HG03354 (cell line): ENCODE measurements around the gene GRIK3.

ENCODE experiments used
- ATAC-seq: cut with Tn5 transposase; IDR thresholded peaks from one replicate; pipeline ENCODE4 v1.9.1; 2021; ENCODE audit warnings: mild to moderate bottlenecking; ENCODE audit not compliant: unreplicated experiment, poor library complexity, severe bottlenecking

Gene GRIK3

DNA sequence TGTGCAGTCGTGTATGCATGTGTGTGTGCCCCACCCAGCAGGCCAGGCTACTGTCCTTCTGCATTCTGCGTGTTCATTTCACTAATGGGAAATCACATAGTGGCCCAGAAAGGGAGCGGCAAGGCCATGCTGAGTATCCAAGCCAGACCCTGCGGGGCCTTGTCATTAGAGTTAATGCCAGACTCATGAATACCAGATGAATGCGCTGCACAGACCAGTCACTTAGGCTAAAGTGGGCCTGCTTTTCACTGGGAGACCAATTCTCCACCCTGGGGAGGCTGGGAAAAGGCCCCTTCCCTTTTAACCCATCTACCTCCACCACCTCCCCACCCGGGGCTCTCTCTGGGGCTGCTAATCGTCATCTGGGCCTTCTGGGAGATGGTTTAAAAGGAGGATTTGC is 17.0 kb upstream of the GRIK3 start:
- no peak for ATAC-seq

DNA sequence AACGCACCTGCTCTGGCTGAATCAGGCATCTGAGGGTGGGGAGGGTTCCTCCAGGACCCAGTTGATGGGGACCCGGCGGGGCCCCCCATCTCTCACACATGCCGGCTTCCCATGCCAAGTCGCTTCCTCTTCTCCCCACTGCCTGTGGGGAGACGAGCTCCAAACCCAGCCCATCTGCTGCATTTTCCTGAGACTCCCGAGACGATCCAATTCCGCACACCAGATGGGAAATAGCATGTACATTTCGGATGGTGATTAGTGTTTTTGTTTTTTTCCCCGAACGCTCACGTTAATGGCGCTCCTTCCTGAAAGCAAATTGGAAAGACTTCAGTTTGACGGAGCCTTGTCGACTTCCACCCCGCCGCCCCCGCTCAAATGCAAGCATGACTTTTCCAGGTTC is 13.2 kb upstream of the GRIK3 start:
- ATAC-seq = no peak

DNA sequence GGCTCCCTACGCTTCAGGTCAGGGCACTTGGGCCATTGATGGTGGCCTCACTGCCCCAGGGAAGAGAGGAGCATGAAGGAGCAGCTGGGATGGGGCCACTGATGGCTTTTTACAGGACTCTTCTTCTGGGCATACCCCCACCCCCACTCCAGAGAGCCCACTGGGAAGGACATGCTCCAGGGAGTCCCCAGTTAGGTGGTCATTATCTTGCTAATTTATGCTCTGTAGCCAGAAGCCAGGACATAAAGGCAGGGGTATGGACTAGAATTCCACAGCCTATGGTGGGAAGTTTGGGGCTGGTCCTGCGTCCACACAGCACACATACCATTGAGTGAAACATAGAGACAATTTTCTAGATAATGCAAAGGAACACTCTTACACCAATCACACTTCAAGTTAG is 8.8 kb upstream of the GRIK3 start:
- no peak for ATAC-seq

DNA sequence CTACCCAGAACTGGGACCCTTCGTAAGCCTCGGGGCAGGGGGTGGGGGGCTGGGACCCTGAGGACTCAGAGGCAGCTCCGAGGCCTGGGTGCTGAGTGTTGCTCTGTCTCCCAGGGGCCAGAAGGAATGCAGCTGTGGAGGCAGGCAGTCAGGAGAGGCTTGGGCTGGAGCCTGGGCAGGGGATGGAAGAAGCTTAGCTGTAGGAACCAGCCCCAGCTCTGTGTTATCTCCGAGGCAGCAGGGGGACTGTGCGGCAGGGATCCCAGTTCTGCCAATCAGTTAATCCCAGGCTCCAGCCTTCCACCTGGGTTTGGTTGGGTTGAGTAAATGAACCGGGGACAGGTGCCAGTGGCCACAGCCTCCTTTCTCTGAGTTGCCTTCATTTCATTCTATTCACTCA is 8.2 kb upstream of the GRIK3 start:
- ATAC-seq = no peak

DNA sequence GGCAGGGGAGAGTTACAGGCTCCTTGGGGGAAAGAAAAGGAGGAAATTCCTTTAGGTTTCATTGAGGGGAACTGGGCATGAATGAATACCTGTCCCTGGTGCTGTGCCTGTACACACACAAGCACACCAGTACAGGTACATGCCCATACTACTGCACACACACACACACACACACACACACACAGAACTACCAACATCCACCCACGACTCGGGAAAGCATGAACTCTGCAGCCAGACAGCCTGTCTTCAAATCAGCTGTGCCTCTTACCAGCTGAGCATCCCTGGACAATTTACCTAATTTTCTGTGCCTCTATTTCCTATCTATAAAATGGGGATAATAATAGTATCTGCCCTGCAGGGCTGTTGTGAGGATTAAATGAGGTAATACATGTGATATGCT is 7.2 kb upstream of the GRIK3 start:
- ATAC-seq = no peak

DNA sequence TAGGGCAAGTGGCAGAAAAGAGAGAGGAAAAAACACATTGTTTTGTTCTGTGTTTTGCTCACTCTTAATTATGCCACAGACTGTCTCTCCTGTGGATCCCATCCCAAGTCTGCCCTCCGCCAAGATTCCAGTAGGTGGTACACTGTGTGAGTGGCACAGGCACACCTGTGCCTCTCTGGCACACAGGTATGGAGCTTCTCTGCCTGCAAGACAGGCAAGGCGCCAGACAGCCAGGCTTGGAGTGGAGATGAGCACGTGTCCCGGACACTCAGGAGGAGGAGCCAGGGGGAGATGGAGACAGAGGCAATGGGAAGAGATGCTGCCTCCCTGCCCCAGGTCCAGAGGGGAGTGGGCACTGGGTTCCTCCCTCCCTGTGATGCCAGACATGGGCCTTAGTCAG is 6.5 kb upstream of the GRIK3 start:
- ATAC-seq = no peak

DNA sequence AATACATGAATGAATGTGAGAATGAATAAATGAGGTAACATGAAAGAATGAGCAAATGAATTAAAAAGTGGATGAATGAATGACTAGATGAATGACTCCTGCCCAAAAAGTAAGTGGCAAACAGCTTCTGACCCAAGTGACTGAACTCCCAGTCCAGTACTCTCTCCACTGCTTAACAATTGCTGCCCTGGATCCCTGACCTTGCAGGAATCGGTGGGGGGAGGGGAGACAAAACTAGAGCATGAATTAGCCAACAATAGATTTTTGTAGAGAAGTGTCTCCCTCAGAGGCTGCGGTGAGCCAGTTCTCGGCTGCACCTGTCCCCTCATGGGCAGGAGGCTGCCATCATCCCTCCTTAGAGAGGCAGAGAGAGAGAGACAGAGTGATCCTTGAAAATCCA is 5.9 kb upstream of the GRIK3 start:
- no peak for ATAC-seq

DNA sequence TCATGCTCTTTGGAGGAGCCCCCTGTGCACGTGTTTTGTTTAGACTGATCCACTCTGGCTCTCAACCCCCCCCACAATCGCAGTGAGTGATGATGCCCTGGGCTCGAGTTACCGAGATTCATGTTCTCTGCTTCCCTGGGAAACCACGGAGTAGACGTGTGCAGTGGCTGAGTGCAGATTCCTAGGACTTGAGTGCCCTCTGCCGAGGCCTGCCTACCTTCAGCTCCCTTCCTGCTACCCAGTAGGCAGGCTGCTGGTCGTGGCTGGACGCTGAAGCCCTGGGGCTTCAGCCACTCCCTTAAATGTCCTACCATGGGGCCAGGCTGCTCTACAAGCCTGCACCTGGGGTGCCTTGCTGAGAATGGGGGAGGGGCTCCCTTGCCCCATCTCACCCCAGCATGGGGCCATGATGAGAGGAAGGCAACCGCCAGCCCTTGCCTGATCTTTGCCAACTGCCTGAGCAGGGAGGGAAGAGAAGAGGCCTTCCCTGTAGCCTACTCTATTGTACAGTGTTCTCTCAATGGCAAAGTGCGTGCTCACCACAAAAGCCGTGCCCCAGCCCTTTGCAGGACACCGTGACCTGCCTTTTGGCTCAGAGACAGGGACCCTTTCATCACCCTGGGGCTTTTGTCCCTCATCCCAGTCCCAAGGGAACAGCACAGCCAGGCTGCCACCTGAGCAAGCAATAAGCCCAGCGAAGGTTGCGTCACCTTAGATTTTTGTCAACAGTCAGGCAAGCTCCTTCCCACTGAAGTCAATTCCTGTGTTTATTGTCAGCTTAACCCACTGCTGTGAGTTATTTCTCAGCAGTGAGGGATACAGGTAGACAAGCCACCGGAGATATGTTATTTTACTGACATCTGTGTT is 4.1 kb upstream of the GRIK3 start:
- ATAC-seq = no peak

DNA sequence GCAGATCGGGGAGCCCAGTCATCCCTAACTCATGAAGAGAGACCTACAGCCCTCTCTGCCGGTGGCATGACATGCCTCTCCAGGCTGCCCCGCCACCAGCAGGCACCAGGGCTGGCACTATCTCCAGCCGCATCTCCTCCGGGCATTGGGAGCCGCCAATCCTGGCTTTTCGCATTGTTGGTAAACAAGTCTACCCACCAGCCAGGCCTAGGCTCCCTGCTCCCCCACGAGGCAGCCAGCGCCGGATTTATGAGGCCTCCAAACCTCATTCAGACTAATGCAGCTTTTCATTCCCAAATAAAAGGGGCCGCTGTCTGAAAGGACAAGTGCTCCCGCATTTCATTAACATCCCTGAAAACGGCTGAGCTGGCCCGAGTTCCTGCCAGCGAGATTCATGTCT is 3.4 kb upstream of the GRIK3 start:
- no peak for ATAC-seq

DNA sequence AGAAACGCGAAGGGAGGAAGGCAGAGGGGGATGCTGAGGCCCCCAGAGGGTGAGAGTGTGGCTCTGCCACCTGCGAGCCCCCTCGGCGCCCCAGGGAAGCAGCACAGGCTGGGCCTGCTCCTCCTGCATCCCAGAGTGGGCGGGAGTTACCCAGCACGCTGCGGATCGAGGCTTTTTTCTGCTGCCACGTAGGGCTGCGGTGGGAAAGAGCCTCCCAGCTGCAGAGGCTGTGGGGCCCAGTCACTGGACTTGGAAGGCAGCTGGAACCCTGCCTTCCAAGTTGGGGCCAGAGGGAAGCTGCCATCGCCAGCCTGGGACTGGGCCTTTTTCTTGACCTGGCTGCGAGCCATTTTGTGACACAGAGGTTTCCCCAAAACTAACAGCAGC is 2.3 kb upstream of the GRIK3 start:
- ATAC-seq = no peak

DNA sequence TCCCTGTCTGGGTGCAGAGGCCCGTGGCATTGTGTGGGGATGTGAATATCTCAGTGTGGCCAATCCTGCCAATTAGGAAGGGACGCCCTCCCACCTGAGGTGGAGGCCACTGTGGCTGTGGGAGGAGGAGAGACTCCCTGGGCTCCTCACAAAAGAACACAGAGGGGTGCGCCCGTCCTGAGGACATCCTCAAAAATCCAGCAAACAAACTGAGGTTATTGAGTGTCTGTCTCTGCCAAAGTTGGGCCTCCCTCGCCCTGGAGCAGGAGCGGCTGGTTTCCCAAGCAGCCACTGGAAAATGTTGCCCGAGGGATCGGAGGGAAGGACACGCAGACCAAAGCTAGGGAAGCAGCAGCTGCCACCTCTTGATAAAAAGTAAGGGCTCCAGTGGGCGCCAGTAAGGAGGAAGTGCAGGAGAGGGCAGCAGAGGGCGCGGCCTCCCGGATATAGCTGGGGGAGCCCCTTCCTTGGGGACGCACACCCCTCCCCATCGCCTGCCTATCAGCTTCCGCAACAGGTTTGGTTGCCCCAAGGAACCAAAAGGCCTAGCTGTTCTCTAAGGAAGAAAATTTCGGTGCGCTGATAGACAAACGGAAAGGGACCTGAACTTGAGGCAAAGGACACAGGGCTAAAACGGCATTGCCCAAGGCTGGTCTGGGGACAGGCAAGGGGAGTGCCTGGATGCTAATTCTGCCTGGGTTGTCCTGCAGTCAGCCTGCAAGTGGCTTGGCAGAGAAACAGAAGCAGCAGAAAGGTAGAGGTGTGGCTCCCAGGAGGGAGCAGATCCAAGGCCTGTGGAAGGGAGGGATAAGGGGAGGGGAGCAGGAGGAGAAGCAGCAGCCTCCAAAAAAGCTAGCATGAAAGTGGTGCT is 1.7 kb upstream of the GRIK3 start:
- ATAC-seq = no peak

DNA sequence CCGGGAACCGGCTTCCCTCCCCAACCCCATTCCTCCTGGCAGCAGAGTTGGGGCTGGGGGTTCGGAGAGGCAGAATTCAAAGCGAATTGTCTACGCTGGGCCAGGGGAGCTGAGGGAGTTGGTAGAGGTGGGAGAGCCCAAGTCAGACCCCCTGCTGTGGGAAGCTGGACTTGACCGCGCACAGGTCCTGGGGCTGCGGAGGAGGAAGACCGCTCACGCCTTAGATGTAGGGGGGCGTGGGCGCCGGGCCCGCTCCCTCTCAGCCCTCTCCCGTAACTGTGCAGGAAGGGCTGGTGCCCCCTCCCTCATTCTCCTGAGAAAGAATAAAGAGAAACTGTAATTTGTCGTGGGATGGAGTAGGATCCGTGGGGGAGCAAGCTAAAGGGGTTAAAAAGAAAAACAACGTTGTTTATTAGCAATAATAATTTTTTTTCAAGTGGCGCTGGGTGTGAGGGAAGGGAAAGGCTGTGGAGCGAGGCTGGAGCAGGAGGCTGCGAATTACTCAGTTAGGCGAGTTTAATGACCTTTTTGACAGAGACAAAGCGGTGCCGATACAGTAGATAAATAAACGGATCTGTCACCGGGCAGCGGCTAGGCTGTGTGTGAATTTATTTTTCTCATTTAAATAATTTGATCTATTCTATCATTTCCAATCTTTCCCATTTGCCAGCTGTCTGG is 838 bp upstream of the GRIK3 start:
- ATAC-seq = no peak

DNA sequence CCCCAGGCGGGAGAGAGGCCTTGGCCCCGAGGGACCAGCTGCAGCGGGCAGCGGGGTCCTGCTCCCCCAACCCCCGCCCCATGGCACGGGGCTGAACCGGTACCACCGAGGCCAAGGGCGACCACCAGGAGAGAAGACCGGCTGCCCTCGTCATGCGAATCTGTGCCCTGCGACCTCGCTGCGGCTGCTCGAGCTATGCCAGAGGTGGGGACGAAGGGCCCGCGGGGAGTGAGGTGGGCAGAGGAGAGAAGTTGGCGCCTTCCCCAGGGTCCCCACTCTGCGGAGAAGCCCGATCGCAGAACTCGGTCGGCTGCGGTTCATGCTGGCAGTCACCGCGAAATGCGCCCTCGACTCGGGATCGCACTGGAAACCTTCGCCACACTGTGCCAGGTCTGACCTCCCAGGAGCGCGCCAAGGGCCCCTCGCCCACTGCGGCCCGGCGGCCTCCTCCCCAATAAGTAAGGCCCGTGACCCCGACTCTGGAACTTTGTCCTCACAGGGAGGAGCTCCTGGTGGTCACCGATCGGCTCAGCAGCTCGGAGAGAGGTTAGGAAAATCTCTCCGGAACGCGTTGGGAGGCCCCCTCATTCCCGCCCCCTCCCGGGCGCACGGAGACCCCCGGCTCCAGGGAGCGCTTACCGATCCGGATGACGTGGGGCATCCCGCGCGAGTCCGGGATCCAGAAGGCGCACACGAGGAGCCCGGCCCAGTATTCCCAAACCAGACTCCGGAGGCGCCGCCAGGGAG is 787 bp downstream of the GRIK3 start:
- no peak for ATAC-seq

DNA sequence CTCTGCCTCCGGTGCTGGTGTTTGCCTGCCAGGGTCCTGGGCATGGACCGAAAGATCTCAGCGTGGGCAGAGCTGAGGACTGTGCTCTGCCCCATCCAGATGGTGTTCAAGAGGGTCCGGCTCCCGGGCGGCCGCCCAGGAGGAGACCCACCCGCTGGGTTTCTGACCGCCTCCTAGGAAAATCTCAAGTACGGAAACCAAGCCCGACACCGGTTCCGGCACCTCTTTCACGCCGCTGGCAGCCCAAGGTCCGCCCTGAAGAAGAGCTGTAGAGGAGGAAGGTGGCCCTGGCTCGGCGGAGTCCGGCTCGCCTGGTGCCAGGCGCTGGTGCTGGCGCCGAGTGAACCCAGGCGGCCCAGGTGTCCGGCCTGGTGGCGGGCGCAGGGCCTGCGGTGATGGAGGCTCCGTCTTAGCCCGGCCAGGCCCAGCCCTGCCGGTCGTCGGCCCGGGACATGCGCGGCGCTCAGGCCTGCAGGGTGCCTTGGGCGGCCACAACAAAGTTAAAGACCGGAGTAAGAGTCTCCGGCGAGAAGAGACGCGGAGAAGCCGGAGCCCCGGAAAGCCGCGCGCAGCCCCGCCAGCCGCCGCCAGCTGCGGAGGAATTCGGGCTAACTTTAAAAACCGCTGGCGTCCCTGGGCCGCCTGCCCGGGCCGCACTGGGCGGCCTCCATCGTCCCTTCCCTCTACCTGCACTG is 1.5 kb downstream of the GRIK3 start:
- no peak for ATAC-seq

DNA sequence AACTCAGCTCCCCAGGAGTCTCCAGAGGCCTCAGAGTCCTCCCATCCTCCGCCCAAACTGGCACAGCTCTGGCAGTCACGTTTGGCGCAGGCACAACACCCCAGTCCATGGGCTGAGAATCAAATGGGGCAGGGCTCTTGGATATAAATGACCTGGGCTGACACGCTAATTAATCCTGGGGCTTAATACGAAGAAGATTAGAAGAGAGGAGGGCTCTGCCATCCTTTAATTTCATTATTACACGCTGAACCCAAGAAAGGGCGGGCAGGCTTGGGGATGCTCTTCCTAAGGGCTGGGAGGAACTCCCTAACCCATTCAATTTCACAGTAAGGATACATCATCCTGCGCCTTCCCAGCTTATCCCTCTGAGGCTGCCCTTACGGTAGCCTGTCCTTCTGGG is 2.4 kb downstream of the GRIK3 start:
- ATAC-seq = no peak

DNA sequence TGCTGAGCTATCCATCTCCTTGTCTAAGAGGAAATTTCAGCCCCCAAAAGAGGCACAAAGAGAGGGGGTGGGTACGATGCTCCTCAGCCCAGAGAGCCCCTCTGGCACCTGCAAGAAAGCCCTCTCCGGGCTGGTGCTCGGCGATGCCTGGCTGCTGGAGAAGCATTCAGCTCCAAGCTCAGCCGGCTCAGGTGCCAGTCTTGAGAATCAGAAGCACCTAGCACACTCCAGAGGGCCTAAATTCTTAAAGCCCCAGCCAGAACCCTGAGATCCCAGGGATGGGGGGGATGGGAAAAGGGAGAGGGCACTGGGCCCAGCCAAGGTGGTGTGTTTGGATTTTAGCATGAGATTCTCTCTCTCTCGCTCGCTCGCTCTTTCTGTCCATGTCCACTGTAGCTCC is 2.9 kb downstream of the GRIK3 start:
- ATAC-seq = no peak

DNA sequence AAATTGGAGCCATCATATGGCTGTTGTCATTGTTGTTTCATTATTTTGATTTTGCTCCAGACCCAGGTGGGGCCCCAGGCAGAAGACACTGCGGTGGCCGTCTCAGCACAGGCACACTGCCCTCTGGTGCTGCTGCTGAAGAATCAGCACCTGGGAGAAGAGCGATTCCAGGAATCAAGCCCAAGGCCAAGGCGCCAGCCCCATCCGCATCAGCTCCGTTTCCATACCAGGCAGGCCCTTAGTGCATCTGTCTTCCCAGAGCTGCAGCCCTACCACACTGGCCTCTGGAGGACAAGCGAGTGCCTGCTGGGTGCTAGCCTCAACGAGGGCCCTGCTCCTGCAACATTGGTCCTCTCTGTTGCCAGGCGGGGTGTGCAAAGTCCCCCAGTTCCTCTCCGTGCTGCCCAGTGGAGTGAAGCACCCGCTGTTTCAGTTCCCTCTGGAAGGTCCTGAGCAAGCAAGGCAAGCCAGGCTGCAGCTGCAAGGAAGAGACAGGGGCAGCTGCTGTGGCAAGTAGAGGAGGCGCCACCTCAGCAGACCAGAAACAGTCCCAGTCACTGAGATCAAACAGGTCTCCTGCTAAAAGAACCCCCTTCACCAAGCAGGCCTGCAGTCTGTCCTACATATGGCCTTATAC is 5.2 kb downstream of the GRIK3 start:
- no peak for ATAC-seq

DNA sequence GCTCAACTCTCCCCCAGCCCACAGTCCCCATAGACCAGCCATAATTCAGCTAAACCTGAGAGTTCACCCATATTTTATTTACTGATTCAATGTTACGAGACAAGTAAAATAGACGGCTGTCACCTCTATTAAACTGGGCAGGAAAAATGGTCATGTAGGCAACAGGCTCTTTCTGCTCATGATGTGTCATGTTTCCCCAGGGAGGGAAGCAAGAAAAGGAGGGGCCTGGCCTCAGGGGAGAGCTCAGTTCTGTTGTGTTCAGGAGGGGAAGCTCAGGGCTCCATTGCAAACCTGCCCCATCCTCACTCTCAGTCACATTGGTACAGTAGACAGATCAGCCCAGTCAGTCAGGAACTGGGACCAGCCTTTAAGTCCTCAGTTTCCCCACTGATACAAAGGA is 12.8 kb downstream of the GRIK3 start:
- no peak for ATAC-seq
